ENCODE results near the gene LSG1.

- TF ChIP-seq, protein P1, sequence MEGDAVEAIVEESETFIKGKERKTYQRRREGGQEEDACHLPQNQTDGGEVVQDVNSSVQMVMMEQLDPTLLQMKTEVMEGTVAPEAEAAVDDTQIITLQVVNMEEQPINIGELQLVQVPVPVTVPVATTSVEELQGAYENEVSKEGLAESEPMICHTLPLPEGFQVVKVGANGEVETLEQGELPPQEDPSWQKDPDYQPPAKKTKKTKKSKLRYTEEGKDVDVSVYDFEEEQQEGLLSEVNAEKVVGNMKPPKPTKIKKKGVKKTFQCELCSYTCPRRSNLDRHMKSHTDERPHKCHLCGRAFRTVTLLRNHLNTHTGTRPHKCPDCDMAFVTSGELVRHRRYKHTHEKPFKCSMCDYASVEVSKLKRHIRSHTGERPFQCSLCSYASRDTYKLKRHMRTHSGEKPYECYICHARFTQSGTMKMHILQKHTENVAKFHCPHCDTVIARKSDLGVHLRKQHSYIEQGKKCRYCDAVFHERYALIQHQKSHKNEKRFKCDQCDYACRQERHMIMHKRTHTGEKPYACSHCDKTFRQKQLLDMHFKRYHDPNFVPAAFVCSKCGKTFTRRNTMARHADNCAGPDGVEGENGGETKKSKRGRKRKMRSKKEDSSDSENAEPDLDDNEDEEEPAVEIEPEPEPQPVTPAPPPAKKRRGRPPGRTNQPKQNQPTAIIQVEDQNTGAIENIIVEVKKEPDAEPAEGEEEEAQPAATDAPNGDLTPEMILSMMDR (IDR thresholded peaks at IDR 0.05; ENCODE audit: low read length), result no peak
- no peak for TF ChIP-seq EZH2 (IDR thresholded peaks at IDR 0.05; ENCODE audit: borderline replicate concordance, low read length)
These were observed 7.1 kb downstream of the LSG1 start for GRCh38 chr3:194664857-194665256.

Measured in OCI-LY1 (cell line).